Measurements from ENCODE around the gene MALRD1. TPM values are rescaled to one million over a fixed set of nuclear protein-coding genes. Genes with fewer than 3 reads are reported as not detected.
"Not testable (repeated sequence)": the region's sequence is repeated elsewhere in the genome, so short reads cannot be mapped to it uniquely, and the experiment has no call there.

MALRD1 gene
- total RNA-seq, 2 donors from 2014 or later: 0.26 to 1.3 TPM

DNA sequence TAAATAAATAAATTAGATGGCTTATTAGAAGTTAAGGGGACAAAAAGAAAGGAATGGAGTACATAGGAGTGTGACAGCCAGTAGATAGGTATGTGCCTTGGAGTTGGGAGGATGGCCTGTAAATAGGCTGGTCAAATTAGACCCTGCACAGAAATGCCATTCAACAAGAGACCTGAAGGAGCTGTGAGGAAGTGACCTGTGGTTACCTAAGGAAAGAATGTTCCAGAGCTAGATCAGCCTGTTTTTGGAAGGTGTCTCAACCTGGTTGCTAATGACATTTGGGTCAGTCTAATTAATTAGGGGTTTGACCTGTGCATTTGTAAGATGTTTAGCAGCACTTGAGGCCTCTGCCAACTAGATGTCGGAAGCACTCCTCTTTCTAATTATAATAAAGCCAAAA, 452.4 kb downstream of the MALRD1 start:
- H3K27me3 ChIP-seq: no peaks in the 10 kb centered on the region
- 81 to 84% methylated on average over 1 of the region's 1 CpG for WGBS, 2 donors
- no peak overlapping the region for H3K27ac ChIP-seq
- H3K36me3 ChIP-seq (replicated peaks in 1 of 2; ENCODE audit: insufficient read depth in 1 of 2, low read depth in 2 of 2): no peaks in the 10 kb centered on the region
- intact Hi-C loops (cut with DNase I): no loop called here
- H3K4me1 ChIP-seq: no peaks in the 10 kb centered on the region
- no peaks in the 10 kb centered on the region for H3K9me3 ChIP-seq
- H3K4me3 ChIP-seq: no peak overlapping the region
- no peak for TF ChIP-seq POLR2A (IDR thresholded peaks at IDR 0.05)
- TF ChIP-seq, protein P1, sequence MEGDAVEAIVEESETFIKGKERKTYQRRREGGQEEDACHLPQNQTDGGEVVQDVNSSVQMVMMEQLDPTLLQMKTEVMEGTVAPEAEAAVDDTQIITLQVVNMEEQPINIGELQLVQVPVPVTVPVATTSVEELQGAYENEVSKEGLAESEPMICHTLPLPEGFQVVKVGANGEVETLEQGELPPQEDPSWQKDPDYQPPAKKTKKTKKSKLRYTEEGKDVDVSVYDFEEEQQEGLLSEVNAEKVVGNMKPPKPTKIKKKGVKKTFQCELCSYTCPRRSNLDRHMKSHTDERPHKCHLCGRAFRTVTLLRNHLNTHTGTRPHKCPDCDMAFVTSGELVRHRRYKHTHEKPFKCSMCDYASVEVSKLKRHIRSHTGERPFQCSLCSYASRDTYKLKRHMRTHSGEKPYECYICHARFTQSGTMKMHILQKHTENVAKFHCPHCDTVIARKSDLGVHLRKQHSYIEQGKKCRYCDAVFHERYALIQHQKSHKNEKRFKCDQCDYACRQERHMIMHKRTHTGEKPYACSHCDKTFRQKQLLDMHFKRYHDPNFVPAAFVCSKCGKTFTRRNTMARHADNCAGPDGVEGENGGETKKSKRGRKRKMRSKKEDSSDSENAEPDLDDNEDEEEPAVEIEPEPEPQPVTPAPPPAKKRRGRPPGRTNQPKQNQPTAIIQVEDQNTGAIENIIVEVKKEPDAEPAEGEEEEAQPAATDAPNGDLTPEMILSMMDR (IDR thresholded peaks at IDR 0.05): no peak
- DNase-seq (no peak), ATAC-seq (no peak)

DNA sequence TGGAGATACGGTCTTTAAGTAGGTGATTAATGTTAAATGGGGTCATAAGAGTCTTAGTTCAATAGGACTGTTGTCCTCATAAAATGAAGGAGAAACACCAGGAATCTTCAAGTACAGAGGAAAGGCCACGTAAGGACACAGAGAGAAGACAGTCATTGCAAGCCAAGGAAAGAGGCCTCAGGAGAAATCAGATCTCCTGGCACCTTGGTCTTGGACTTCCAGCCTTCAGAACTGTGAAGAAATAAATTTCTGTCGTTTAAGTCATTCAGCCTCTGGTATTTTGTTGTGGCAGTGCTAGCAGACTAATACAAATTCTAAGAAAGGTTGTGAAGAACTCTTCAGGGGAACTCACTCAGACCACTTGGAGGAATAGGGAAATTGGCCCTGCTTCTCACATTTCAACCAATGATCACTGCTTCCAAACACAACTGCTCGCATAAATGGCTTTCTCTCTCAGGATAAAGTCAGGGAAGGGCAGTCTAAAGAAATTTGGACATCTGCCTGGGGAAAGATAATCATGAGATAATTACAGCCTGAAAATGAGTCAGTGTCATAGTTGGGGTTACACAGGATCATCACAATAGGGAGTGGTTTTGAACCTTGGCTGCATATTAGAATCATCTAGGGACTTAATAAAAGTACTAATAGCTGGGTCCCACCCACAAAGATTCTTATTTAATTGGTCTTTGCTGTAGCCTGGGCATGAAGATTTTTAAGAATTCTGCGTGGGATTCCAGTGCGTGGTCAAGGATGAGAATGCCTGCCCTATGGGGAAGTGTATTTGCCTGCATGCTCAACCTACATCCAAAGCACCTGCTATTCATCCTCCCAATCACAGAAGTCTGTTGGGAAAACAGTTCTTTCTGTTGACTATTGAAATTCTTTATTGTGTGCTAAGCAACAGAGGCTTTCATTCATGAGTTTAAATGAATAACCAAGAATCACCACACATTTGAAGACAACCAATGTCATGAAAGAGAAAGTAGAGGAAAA, 457.0 kb downstream of the MALRD1 start:
- ATAC-seq (no peak), DNase-seq (no peak)
- Histone ChIP-seq H3K4me3 (no peak overlapping the region), H3K9me3 (no peaks in the 10 kb centered on the region), H3K36me3 (replicated peaks in 1 of 2; ENCODE audit: insufficient read depth in 1 of 2, low read depth in 2 of 2) (no peaks in the 10 kb centered on the region), H3K27ac (no peak overlapping the region), H3K4me1 (no peaks in the 10 kb centered on the region), H3K27me3 (no peaks in the 10 kb centered on the region)
- TF ChIP-seq POLR2A (IDR thresholded peaks at IDR 0.05): no peak
- TF ChIP-seq, protein P1 (IDR thresholded peaks at IDR 0.05): no peak
- intact Hi-C loops (cut with DNase I): no loop called here
- WGBS, 2 donors: 70 to 79% methylated on average over 6 of the region's 6 CpGs

GRCh38 chr10:19510005-19510732, 461.6 kb downstream of the MALRD1 start:
- H3K27me3 ChIP-seq; intact Hi-C loops (cut with DNase I); H3K36me3 ChIP-seq (replicated peaks in 1 of 2; ENCODE audit: insufficient read depth in 1 of 2, low read depth in 2 of 2); DNase-seq; H3K4me1 ChIP-seq; H3K27ac ChIP-seq; H3K9me3 ChIP-seq; ATAC-seq; H3K4me3 ChIP-seq: not testable (repeated sequence)
- 44 to 51% methylated on average over 8 of the region's 8 CpGs for WGBS, 2 donors

GRCh38 chr10:19518109-19518508, 469.5 kb downstream of the MALRD1 start:
- no peak overlapping the region for H3K4me3 ChIP-seq
- DNase-seq (no peak), ATAC-seq (no peak)
- intact Hi-C loops (cut with DNase I): no loop called here
- no peak overlapping the region for H3K27ac ChIP-seq
- no peaks in the 10 kb centered on the region for H3K27me3 ChIP-seq
- H3K4me1 ChIP-seq: no peaks in the 10 kb centered on the region
- no peaks in the 10 kb centered on the region for H3K9me3 ChIP-seq
- TF ChIP-seq POLR2A (IDR thresholded peaks at IDR 0.05): no peak
- H3K36me3 ChIP-seq (replicated peaks in 1 of 2; ENCODE audit: insufficient read depth in 1 of 2, low read depth in 2 of 2): no peaks in the 10 kb centered on the region

- DNase-seq: no peak
Measured at GRCh38 chr10:19518632-19519031, 470.0 kb downstream of the MALRD1 start.

More at GRCh38 chr10:19518632-19519031, 470.0 kb downstream of the MALRD1 start:
- Histone ChIP-seq H3K9me3 (no peaks in the 10 kb centered on the region), H3K36me3 (replicated peaks in 1 of 2; ENCODE audit: insufficient read depth in 1 of 2, low read depth in 2 of 2) (no peaks in the 10 kb centered on the region), H3K27ac (no peak overlapping the region), H3K4me3 (no peak overlapping the region), H3K4me1 (no peaks in the 10 kb centered on the region), H3K27me3 (no peaks in the 10 kb centered on the region)
- intact Hi-C loops (cut with DNase I): no loop called here
- WGBS, 2 donors: 38 to 67% methylated on average over 1 of the region's 1 CpG
- TF ChIP-seq, protein P1 (IDR thresholded peaks at IDR 0.05): no peak
- no peak for TF ChIP-seq POLR2A (IDR thresholded peaks at IDR 0.05)
- no peak for ATAC-seq

Data from body of pancreas (tissue), 4 donors.